Parathyroid adenoma (tissue), 2 donors: Measurements from ENCODE around the gene HSF5.
"Not testable (repeated sequence)": the region's sequence is repeated elsewhere in the genome, so short reads cannot be mapped to it uniquely, and the experiment has no call there.

Experiments used
- H2AFZ ChIP-seq: fragments of 300-600 bp; sonication (generic); one replicate; pipeline ENCODE4 v1.7.0; 2017; ENCODE audit warnings: antibody characterized with exemption, mild to moderate bottlenecking
- H3K27ac ChIP-seq: fragments of 300-600 bp; sonication (generic); one replicate; pipeline ENCODE4 v1.7.0; 2017
- H3K27me3 ChIP-seq: fragments of 300-600 bp; sonication (generic); one replicate; pipeline ENCODE4 v1.7.0; 2017; ENCODE audit warnings: low read length; ENCODE audit not compliant: control insufficient read depth, insufficient read depth
- H3K36me3 ChIP-seq: fragments of 300-600 bp; sonication (generic); one replicate; pipeline ENCODE4 v1.7.0; 2017; ENCODE audit warnings: low read length; ENCODE audit not compliant: control insufficient read depth, insufficient read depth
- H3K4me1 ChIP-seq: fragments of 300-600 bp; sonication (generic); one replicate; pipeline ENCODE4 v1.7.0; 2017; ENCODE audit warnings: control low read depth
- H3K4me2 ChIP-seq: fragments of 300-600 bp; sonication (generic); one replicate; pipeline ENCODE4 v1.7.0; 2017; ENCODE audit warnings: low read length
- H3K4me3 ChIP-seq: fragments of 300-600 bp; sonication (generic); one replicate; pipeline ENCODE4 v1.7.0; 2017; ENCODE audit warnings: low read depth, low read length
- H3K79me2 ChIP-seq: fragments of 300-600 bp; sonication (generic); one replicate; pipeline ENCODE4 v1.7.0; 2017; ENCODE audit warnings: control low read depth
- H3K9ac ChIP-seq: fragments of 300-600 bp; sonication (generic); one replicate; pipeline ENCODE4 v1.7.0; 2017; ENCODE audit warnings: mild to moderate bottlenecking
- H3K9me3 ChIP-seq: fragments of 300-600 bp; sonication (generic); one replicate; pipeline ENCODE4 v1.7.0; 2017; ENCODE audit warnings: low read length; ENCODE audit not compliant: control insufficient read depth
- TF ChIP-seq, protein P1 (sequence below): fragments of 300-600 bp; sonication (generic); IDR thresholded peaks from one replicate; pipeline ENCODE4 v1.7.0; 2017; ENCODE audit warnings: antibody characterized with exemption, mild to moderate bottlenecking
- donor health status: primary hyperparathyroidism.

Gene HSF5

GRCh38 chr17:58400826-58401225 lies 87.4 kb downstream of the HSF5 start:
- Histone ChIP-seq H3K27me3 (no peaks in the 10 kb centered on the region), H3K4me3 (no peak overlapping the region), H3K4me2 (no peak overlapping the region), H3K36me3 (no peaks in the 10 kb centered on the region), H3K27ac (no peak overlapping the region), H2AFZ (no peak overlapping the region), H3K9me3 (no peaks in the 10 kb centered on the region), H3K4me1 (peaks cover 16% of the 10 kb centered on the region), H3K79me2 (no peaks in the 10 kb centered on the region), H3K9ac (no peak overlapping the region)
- TF ChIP-seq, protein P1, sequence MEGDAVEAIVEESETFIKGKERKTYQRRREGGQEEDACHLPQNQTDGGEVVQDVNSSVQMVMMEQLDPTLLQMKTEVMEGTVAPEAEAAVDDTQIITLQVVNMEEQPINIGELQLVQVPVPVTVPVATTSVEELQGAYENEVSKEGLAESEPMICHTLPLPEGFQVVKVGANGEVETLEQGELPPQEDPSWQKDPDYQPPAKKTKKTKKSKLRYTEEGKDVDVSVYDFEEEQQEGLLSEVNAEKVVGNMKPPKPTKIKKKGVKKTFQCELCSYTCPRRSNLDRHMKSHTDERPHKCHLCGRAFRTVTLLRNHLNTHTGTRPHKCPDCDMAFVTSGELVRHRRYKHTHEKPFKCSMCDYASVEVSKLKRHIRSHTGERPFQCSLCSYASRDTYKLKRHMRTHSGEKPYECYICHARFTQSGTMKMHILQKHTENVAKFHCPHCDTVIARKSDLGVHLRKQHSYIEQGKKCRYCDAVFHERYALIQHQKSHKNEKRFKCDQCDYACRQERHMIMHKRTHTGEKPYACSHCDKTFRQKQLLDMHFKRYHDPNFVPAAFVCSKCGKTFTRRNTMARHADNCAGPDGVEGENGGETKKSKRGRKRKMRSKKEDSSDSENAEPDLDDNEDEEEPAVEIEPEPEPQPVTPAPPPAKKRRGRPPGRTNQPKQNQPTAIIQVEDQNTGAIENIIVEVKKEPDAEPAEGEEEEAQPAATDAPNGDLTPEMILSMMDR: no peak

GRCh38 chr17:58399974-58400373 lies 88.2 kb downstream of the HSF5 start:
- H3K4me1 ChIP-seq: peaks cover 17% of the 10 kb centered on the region

DNA sequence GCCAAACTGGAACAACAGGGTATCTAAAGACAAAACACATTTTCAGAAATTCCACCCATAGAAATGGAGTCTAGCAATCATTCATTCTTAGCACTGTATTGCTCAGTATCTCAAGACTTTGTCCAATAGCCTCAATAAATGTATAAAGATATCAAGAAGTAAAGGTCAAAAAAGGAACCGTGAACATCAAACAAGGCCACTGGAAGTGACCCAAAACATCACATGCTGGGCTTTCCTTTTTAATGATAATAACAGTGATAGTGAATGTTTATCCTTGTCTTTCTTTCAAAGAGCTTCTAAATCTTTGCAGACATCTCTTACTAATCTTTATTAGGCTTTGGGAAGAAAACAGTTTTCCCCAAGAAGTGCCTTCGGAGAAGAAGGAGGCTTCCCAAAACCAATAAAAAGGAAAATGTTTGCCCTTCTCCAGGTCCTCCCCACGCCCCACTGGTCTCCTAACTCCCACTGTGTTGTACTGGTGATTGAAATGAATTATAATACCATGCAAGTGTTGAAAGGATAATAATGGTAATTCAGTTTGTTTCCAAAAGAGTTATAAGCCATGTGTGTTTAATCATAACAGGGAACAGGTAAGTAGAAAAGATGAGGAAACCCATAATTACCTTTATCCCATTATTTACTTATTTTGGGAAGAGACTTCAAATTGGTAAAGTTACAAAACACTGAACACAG lies 89.5 kb downstream of the HSF5 start:
- Histone ChIP-seq H3K36me3 (no peaks in the 10 kb centered on the region), H3K4me1 (peaks cover 17% of the 10 kb centered on the region), H3K27ac (peak overlapping the region; percentile 53), H3K79me2 (no peaks in the 10 kb centered on the region), H3K4me2 (peak overlapping the region; percentile 40), H3K9me3 (no peaks in the 10 kb centered on the region), H3K27me3 (no peaks in the 10 kb centered on the region), H3K9ac (no peak overlapping the region), H3K4me3 (no peak overlapping the region), H2AFZ (peak overlapping the region; percentile 45)
- TF ChIP-seq, protein P1: no peak

More at GRCh38 chr17:58399974-58400373, 88.2 kb downstream of the HSF5 start:
- Histone ChIP-seq H3K36me3 (no peaks in the 10 kb centered on the region), H3K9me3 (no peaks in the 10 kb centered on the region), H2AFZ (no peak overlapping the region), H3K4me2 (no peak overlapping the region), H3K9ac (no peak overlapping the region), H3K27ac (no peak overlapping the region), H3K27me3 (no peaks in the 10 kb centered on the region), H3K4me3 (no peak overlapping the region), H3K79me2 (no peaks in the 10 kb centered on the region)
- TF ChIP-seq, protein P1: no peak

DNA sequence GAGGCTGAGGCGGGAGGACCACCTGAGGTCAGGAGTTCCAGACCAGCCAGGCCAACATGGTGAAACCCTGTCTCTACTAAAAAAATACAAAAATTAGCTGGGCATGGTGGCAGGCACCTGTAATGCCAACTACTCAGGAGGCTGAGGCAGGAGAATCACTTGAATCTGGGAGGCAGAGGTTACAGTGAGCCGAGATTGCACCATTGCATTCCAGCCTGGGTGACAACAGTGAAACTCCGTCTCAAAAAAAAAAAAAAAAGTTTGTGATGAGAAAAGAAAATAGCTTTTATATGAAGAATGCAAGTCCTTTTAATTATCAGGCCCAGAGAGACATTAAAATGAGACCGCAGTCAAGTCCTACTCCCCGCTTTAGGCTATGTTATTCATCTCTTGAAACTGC lies 90.8 kb downstream of the HSF5 start:
- H3K27me3 ChIP-seq, H2AFZ ChIP-seq, H3K27ac ChIP-seq, H3K36me3 ChIP-seq, H3K79me2 ChIP-seq, H3K9ac ChIP-seq, H3K4me2 ChIP-seq, H3K9me3 ChIP-seq, H3K4me3 ChIP-seq: not testable (repeated sequence)
- H3K4me1 ChIP-seq: peaks cover 22% of the 10 kb centered on the region

GRCh38 chr17:58396173-58396572 lies 92.0 kb downstream of the HSF5 start:
- Histone ChIP-seq H3K4me3 (no peak overlapping the region), H3K9me3 (no peaks in the 10 kb centered on the region), H3K79me2 (no peaks in the 10 kb centered on the region), H3K4me2 (no peak overlapping the region), H3K4me1 (peaks cover 31% of the 10 kb centered on the region), H3K36me3 (no peaks in the 10 kb centered on the region), H3K9ac (no peak overlapping the region), H3K27ac (no peak overlapping the region), H3K27me3 (no peaks in the 10 kb centered on the region), H2AFZ (no peak overlapping the region)
- TF ChIP-seq, protein P1: no peak
